Liver (tissue), 9 donors: Measurements from ENCODE around the gene PLXDC1. TPM values are rescaled to one million over a fixed set of nuclear protein-coding genes. Genes with fewer than 3 reads are reported as not detected.

Experiments
- DNase-seq: peaks from one replicate; pipeline ENCODE4 v3.0.0-alpha.2; 2017; ENCODE audit warnings: low spot score
- H3K27ac ChIP-seq, 2 donors: one replicate each; pipeline ENCODE4 v1.7.0; 2013; ENCODE audit warnings: inconsistent platforms in 2 of 2, low read length in 2 of 2, control low read depth in 1 of 2, low read depth in 1 of 2, mild to moderate bottlenecking in 1 of 2
- H3K27me3 ChIP-seq, 4 donors: one replicate each; pipeline versions ENCODE4 v1.6.1 to v1.7.0; 2013; ENCODE audit warnings: low read length in 3 of 4, inconsistent platforms in 1 of 4, mild to moderate bottlenecking in 1 of 4, moderate library complexity in 1 of 4; ENCODE audit not compliant: control insufficient read depth in 4 of 4, insufficient read depth in 4 of 4
- H3K36me3 ChIP-seq, 4 donors: one replicate each; pipeline versions ENCODE4 v1.6.1 to v1.7.0; 2013; ENCODE audit warnings: low read length in 3 of 4, mild to moderate bottlenecking in 3 of 4, low read depth in 1 of 4, moderate library complexity in 1 of 4; ENCODE audit not compliant: control insufficient read depth in 4 of 4, insufficient read depth in 3 of 4
- H3K4me1 ChIP-seq, 4 donors: one replicate each; pipeline versions ENCODE4 v1.6.1 to v1.7.0; 2013; ENCODE audit warnings: low read length in 3 of 4, mild to moderate bottlenecking in 3 of 4, moderate library complexity in 1 of 4; ENCODE audit not compliant: control insufficient read depth in 4 of 4, insufficient read depth in 4 of 4
- H3K4me3 ChIP-seq, 3 donors: one replicate each; pipeline versions ENCODE4 v1.6.1 to v1.7.0; 2013; ENCODE audit warnings: low read length in 3 of 3, control low read depth in 1 of 3, low read depth in 1 of 3, mild to moderate bottlenecking in 1 of 3
- H3K9ac ChIP-seq, 2 donors: one replicate each; pipeline ENCODE4 v1.7.0; 2013; ENCODE audit warnings: low read length in 2 of 2, mild to moderate bottlenecking in 2 of 2, moderate library complexity in 2 of 2, control low read depth in 1 of 2, low read depth in 1 of 2
- H3K9me3 ChIP-seq, 4 donors: one replicate each; pipeline versions ENCODE4 v1.6.1 to v1.7.0; 2013; ENCODE audit warnings: low read length in 3 of 4; ENCODE audit not compliant: control insufficient read depth in 4 of 4
- EGR1 ChIP-seq, 2 donors: IDR thresholded peaks; 2 replicates each; pipeline ENCODE4 v1.6.1; 2016 to 2018; ENCODE audit warnings: antibody characterized with exemption in 2 of 2, low read depth in 2 of 2
- FOXA1 ChIP-seq: IDR thresholded peaks from 2 replicates; pipeline ENCODE4 v1.6.1; 2016; ENCODE audit warnings: antibody characterized with exemption
- FOXA2 ChIP-seq: IDR thresholded peaks from 2 replicates; pipeline ENCODE4 v1.6.1; 2016; ENCODE audit warnings: antibody characterized with exemption
- HNF4A ChIP-seq, 2 donors: conservative IDR thresholded peaks; 2 replicates each; pipeline ENCODE4 v1.6.1; 2016; ENCODE audit warnings: antibody characterized with exemption in 2 of 2, mild to moderate bottlenecking in 2 of 2
- JUND ChIP-seq, 2 donors: IDR thresholded peaks; 2 replicates each; pipeline ENCODE4 v1.6.1; 2016; ENCODE audit warnings: antibody characterized with exemption in 2 of 2
- MAX ChIP-seq: IDR thresholded peaks from 2 replicates; pipeline ENCODE4 v1.6.1; 2016; ENCODE audit warnings: antibody characterized with exemption
- NR2F2 ChIP-seq: IDR thresholded peaks from 2 replicates; pipeline ENCODE4 v1.6.1; 2016; ENCODE audit warnings: antibody characterized with exemption
- RAD21 ChIP-seq, 2 donors: IDR thresholded peaks; 2 replicates each; pipeline ENCODE4 v1.6.1; 2016; ENCODE audit warnings: antibody characterized with exemption in 2 of 2, mild to moderate bottlenecking in 2 of 2
- RXRA ChIP-seq, 2 donors: IDR thresholded peaks; 2 replicates each; pipeline ENCODE4 v1.6.1; 2017 to 2018; ENCODE audit warnings: antibody characterized with exemption in 2 of 2, mild to moderate bottlenecking in 1 of 2
- SP1 ChIP-seq: IDR thresholded peaks from 2 replicates; pipeline ENCODE4 v1.6.1; 2018; ENCODE audit warnings: antibody characterized with exemption, mild to moderate bottlenecking
- TAF1 ChIP-seq: conservative IDR thresholded peaks from 2 replicates; pipeline ENCODE4 v1.6.1; 2016; ENCODE audit warnings: antibody characterized with exemption, mild to moderate bottlenecking
- YY1 ChIP-seq: IDR thresholded peaks from 2 replicates; pipeline ENCODE4 v1.6.1; 2016; ENCODE audit warnings: antibody characterized with exemption, mild to moderate bottlenecking
- ZBTB33 ChIP-seq: IDR thresholded peaks from 2 replicates; pipeline ENCODE4 v1.6.1; 2016; ENCODE audit warnings: antibody characterized with exemption
- WGBS: extraction: QIAGEN DNeasy Blood & Tissue Kit; methylation state at CpG from one replicate; pipeline ENCODE4 v1.1.7; 2013; 5-methylcytosine and 5-hydroxymethylcytosine counted together
- polyA plus RNA-seq, 2 donors: library from polyadenylated mRNA; stranded (reverse) in 1 of 2; unstranded in 1 of 2; fragments of 200-250 nt in 1 of 2; fragments of >200 nt in 1 of 2; fragmentation: Nextera tagmentation in 1 of 2; extraction: Ambion mirVana in 1 of 2; gene quantifications; one replicate each; pipeline versions ENCODE4 v1.2.1 to v1.2.3, GENCODE V29; 2013 to 2015
- total RNA-seq, 2 donors: library from RNA; depleted of rRNA; stranded (reverse); fragments of >200 nt; gene quantifications; one replicate each; pipeline ENCODE4 v1.2.3, GENCODE V29; 2014
- TF ChIP-seq, protein P1 (sequence below): IDR thresholded peaks from 2 replicates; pipeline ENCODE4 v1.6.1; 2016; ENCODE audit warnings: antibody characterized with exemption, mild to moderate bottlenecking
- TF ChIP-seq, protein P2 (sequence below): IDR thresholded peaks from 2 replicates; pipeline ENCODE4 v1.6.1; 2016; ENCODE audit warnings: antibody characterized with exemption
- donor health status: healthy.
- donor health status: healthy.
- donor health status: healthy.
- donor health status: healthy.
- donor health status: healthy.

The PLXDC1 gene
- total and polyA plus RNA-seq, 4 donors = 0.14 to 0.84 (median 0.30) TPM

GRCh38 chr17:39196808-39197291, 45.4 kb upstream of the PLXDC1 start:
- peak overlapping the region in 1 of 3 donors; percentile 60 for H3K4me3 ChIP-seq
- H3K36me3 ChIP-seq = peaks cover 2 to 5% (median 3%) of the 10 kb centered on the region in 4 donors
- TF ChIP-seq, protein P1, sequence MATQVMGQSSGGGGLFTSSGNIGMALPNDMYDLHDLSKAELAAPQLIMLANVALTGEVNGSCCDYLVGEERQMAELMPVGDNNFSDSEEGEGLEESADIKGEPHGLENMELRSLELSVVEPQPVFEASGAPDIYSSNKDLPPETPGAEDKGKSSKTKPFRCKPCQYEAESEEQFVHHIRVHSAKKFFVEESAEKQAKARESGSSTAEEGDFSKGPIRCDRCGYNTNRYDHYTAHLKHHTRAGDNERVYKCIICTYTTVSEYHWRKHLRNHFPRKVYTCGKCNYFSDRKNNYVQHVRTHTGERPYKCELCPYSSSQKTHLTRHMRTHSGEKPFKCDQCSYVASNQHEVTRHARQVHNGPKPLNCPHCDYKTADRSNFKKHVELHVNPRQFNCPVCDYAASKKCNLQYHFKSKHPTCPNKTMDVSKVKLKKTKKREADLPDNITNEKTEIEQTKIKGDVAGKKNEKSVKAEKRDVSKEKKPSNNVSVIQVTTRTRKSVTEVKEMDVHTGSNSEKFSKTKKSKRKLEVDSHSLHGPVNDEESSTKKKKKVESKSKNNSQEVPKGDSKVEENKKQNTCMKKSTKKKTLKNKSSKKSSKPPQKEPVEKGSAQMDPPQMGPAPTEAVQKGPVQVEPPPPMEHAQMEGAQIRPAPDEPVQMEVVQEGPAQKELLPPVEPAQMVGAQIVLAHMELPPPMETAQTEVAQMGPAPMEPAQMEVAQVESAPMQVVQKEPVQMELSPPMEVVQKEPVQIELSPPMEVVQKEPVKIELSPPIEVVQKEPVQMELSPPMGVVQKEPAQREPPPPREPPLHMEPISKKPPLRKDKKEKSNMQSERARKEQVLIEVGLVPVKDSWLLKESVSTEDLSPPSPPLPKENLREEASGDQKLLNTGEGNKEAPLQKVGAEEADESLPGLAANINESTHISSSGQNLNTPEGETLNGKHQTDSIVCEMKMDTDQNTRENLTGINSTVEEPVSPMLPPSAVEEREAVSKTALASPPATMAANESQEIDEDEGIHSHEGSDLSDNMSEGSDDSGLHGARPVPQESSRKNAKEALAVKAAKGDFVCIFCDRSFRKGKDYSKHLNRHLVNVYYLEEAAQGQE = no peak
- TF ChIP-seq YY1 = no peak
- TF ChIP-seq MAX = no peak
- no peak for TF ChIP-seq SP1
- TF ChIP-seq, protein P2, sequence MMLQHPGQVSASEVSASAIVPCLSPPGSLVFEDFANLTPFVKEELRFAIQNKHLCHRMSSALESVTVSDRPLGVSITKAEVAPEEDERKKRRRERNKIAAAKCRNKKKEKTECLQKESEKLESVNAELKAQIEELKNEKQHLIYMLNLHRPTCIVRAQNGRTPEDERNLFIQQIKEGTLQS = no peak
- TF ChIP-seq ZBTB33 = no peak
- no peak for TF ChIP-seq JUND (IDR thresholded peaks at IDR 0.05)
- TF ChIP-seq RXRA (IDR thresholded peaks at IDR 0.05) = no peak
- no peaks in the 10 kb centered on the region for H3K9me3 ChIP-seq
- no peak overlapping the region for H3K27ac ChIP-seq
- H3K4me1 ChIP-seq = peaks cover 7 to 20% (median 14%) of the 10 kb centered on the region in 4 donors
- no peak overlapping the region for H3K9ac ChIP-seq
- no peak for DNase-seq
- H3K27me3 ChIP-seq = no peaks in the 10 kb centered on the region
- 4% methylated on average over 30 of the region's 30 CpGs for WGBS

- H3K4me3 ChIP-seq = peak overlapping the region in 1 of 3 donors; percentile 60
- no peaks in the 10 kb centered on the region for H3K9me3 ChIP-seq
- TF ChIP-seq ZBTB33 = no peak
- TF ChIP-seq FOXA1 = no peak
- TF ChIP-seq HNF4A (conservative IDR thresholded peaks at IDR 0.05) = no peak
- TF ChIP-seq SP1 = no peak
- TF ChIP-seq RAD21 (IDR thresholded peaks at IDR 0.05) = no peak
- TF ChIP-seq EGR1 (IDR thresholded peaks at IDR 0.05; ENCODE audit: low read depth in 2 of 2) = no peak
- TF ChIP-seq JUND (IDR thresholded peaks at IDR 0.05) = no peak
- TF ChIP-seq NR2F2 = no peak
- no peak for TF ChIP-seq MAX
- no peak for TF ChIP-seq YY1
- TF ChIP-seq, protein P2 = no peak
- no peak for TF ChIP-seq TAF1
- TF ChIP-seq FOXA2 = no peak
- no peaks in the 10 kb centered on the region for H3K27me3 ChIP-seq
- no peak overlapping the region for H3K27ac ChIP-seq
- no peak for DNase-seq
- no peaks in the 10 kb centered on the region for H3K36me3 ChIP-seq
- H3K4me1 ChIP-seq = peaks cover 6 to 18% (median 12%) of the 10 kb centered on the region in 4 donors
- no peak overlapping the region for H3K9ac ChIP-seq
- 53% methylated on average over 8 of the region's 8 CpGs for WGBS
These were observed 44.9 kb upstream of the PLXDC1 start for GRCh38 chr17:39196241-39196807.
